SK-N-SH (cell line): ENCODE results near the gene SH3BP4. TPM values are rescaled to one million over a fixed set of nuclear protein-coding genes. Genes with fewer than 3 reads are reported as not detected.

Experiments
- CTCF ChIA-PET: fragments of 300-600, 350-600 bp; formaldehyde crosslinking; extraction: SDS; loops from one replicate; lab custom pipeline; 2021; lab: Yijun Ruan, JAX
- POLR2A ChIA-PET: fragments of 350-600 bp; sonication (Branson Sonifier 250); formaldehyde crosslinking; extraction: SDS; loops from one replicate; lab custom pipeline; 2020; ENCODE audit warnings: antibody characterized with exemption, inconsistent platforms; lab: Yijun Ruan, JAX
- DNase-seq: peaks from one replicate; pipeline ENCODE4 v3.0.0; 2012
- H2AFZ ChIP-seq: fragments of 200-600 bp; sonication (generic); 2 replicates; pipeline ENCODE4 v1.8.1; 2016; ENCODE audit warnings: antibody characterized with exemption, mild to moderate bottlenecking, low read depth
- H3F3A ChIP-seq: fragments of 200-600 bp; sonication (generic); replicated peaks from 2 replicates; pipeline ENCODE3; 2016; ENCODE audit warnings: antibody characterized with exemption, mild to moderate bottlenecking; ENCODE audit not compliant: insufficient read depth
- H3K27ac ChIP-seq, 2 experiments: fragments of 200-500 bp in 1 of 2; fragments of 200-600 bp in 1 of 2; sonication (Bioruptor generic) in 1 of 2; sonication (generic), shearing (Covaris generic) in 1 of 2; 2 replicates each; pipeline versions ENCODE4 v1.5.1 to v1.6.1; 2014 to 2016; ENCODE audit warnings: low read depth in 2 of 2, inconsistent platforms in 1 of 2, low read length in 1 of 2, mild to moderate bottlenecking in 1 of 2, mixed read lengths in 1 of 2
- H3K27me3 ChIP-seq: fragments of 200-600 bp; sonication (generic), shearing (Covaris generic); 2 replicates; pipeline ENCODE4 v1.6.1; 2016; ENCODE audit warnings: mixed run types; ENCODE audit not compliant: insufficient read depth
- H3K36me3 ChIP-seq, 2 experiments: fragments of 200-500 bp in 1 of 2; fragments of 200-600 bp in 1 of 2; sonication (Bioruptor generic) in 1 of 2; sonication (generic) in 1 of 2; replicated peaks in 1 of 2; 2 replicates each; pipeline versions ENCODE3 to v1.5.1; 2014 to 2016; ENCODE audit warnings: low read length in 1 of 2, mild to moderate bottlenecking in 1 of 2; ENCODE audit not compliant: insufficient read depth in 2 of 2, control insufficient read depth in 1 of 2
- H3K4me1 ChIP-seq, 2 experiments: fragments of 200-500 bp in 1 of 2; fragments of 200-600 bp in 1 of 2; sonication (Bioruptor generic) in 1 of 2; sonication (generic), shearing (Covaris generic) in 1 of 2; 2 replicates each; pipeline versions ENCODE4 v1.5.1 to v1.6.1; 2014 to 2016; ENCODE audit warnings: low read depth in 1 of 2, low read length in 1 of 2, mixed run types in 1 of 2; ENCODE audit not compliant: insufficient read depth in 2 of 2, control insufficient read depth in 1 of 2
- H3K4me2 ChIP-seq: fragments of 200-600 bp; sonication (generic), shearing (Covaris generic); 2 replicates; pipeline ENCODE4 v1.6.1; 2017; ENCODE audit warnings: mixed run types
- H3K4me3 ChIP-seq, 2 experiments: fragments of 200-500 bp in 1 of 2; fragments of 200-600 bp in 1 of 2; sonication (Bioruptor generic) in 1 of 2; sonication (generic), shearing (Covaris generic) in 1 of 2; 2 replicates each; pipeline versions ENCODE4 v1.5.1 to v1.8.1; 2014 to 2016; ENCODE audit warnings: low read depth in 2 of 2, inconsistent platforms in 1 of 2, low read length in 1 of 2, mild to moderate bottlenecking in 1 of 2, mixed read lengths in 1 of 2, moderate library complexity in 1 of 2
- H3K79me2 ChIP-seq: fragments of 200-600 bp; sonication (generic); 2 replicates; pipeline ENCODE4 v1.8.1; 2017; ENCODE audit warnings: mild to moderate bottlenecking; ENCODE audit not compliant: insufficient read depth
- H3K9ac ChIP-seq: fragments of 200-600 bp; sonication (generic); 2 replicates; pipeline ENCODE4 v1.6.1; 2017; ENCODE audit warnings: mixed run types
- H3K9me2 ChIP-seq: fragments of 200-600 bp; sonication (generic); 2 replicates; pipeline ENCODE4 v1.6.1; 2017; ENCODE audit warnings: mixed run types
- H3K9me3 ChIP-seq: fragments of 200-600 bp; sonication (generic); 2 replicates; pipeline ENCODE4 v1.6.1; 2017; ENCODE audit warnings: mixed run types, mild to moderate bottlenecking, moderate library complexity
- H4K20me1 ChIP-seq: fragments of 200-600 bp; sonication (generic); 2 replicates; pipeline ENCODE4 v1.6.1; 2017; ENCODE audit warnings: mild to moderate bottlenecking, mixed run types; ENCODE audit not compliant: insufficient read depth
- ELF1 ChIP-seq: IDR thresholded peaks from 2 replicates; pipeline ENCODE4 v1.4.0; 2012
- FOSL2 ChIP-seq: IDR thresholded peaks from 2 replicates; pipeline ENCODE4 v1.4.0; 2012; ENCODE audit warnings: low read depth, mild to moderate bottlenecking, moderate library complexity, borderline replicate concordance
- JUND ChIP-seq: IDR thresholded peaks from 2 replicates; pipeline ENCODE4 v1.4.0; 2012
- MXI1 ChIP-seq: IDR thresholded peaks from 2 replicates; pipeline ENCODE4 v1.6.1; 2012; ENCODE audit warnings: mild to moderate bottlenecking, low read depth, low read length, improper control_type of control experiment
- NFIC ChIP-seq: IDR thresholded peaks from 2 replicates; pipeline ENCODE4 v1.4.0; 2012; ENCODE audit warnings: borderline replicate concordance
- SMC3 ChIP-seq: IDR thresholded peaks from 2 replicates; pipeline ENCODE4 v1.6.1; 2012; ENCODE audit warnings: low read depth, low read length, improper control_type of control experiment
- TCF12 ChIP-seq: IDR thresholded peaks from 2 replicates; pipeline ENCODE4 v1.4.0; 2012
- WGBS: methylation state at CpG from one replicate; pipeline ENCODE4 v1.1.6; 2017; ENCODE audit warnings: low lambda C conversion rate; 5-methylcytosine and 5-hydroxymethylcytosine counted together
- polyA plus RNA-seq, 3 experiments: library from polyadenylated mRNA; depleted of rRNA; stranded (reverse); fragments of >200 nt; gene quantifications; 2 replicates each; pipeline ENCODE4 v1.2.3, GENCODE V29; 2012
- TF ChIP-seq, protein P1 (sequence below): IDR thresholded peaks from 2 replicates; pipeline ENCODE4 v1.4.0; 2012; ENCODE audit warnings: low read depth, borderline replicate concordance
- TF ChIP-seq, protein P2 (sequence below): IDR thresholded peaks from 2 replicates; pipeline ENCODE4 v1.6.1; 2012; ENCODE audit warnings: mild to moderate bottlenecking, low read depth, low read length, moderate library complexity

SH3BP4 gene
- polyA plus RNA-seq, 1 of the 3 experiments (the other 2 are of a cell fraction) = 27.7 TPM

DNA sequence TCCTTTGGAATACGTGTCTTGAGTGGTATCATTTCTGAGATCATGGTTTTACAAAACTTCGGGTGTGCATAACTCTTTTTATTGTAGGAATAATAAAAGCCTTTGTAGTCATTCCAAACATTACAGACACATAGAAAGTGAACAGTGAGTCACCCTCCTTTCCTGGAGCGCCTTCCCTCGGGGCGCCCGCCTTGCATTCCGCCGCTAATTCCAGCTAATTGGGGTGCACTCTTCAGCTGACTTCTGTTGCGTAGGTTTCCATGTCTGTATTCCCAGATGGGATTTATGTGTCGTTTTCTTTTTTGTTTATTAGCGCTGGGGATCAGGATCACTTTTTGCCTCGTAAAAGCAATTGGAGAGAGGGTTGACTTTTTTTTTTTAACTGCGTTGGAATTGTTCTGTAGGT is 18.7 kb downstream of the SH3BP4 start:
- CTCF ChIA-PET = interaction anchor here (0.7 kb wide), 1 partner anchor 1241 kb away, joined by 3 read pairs; no protein-coding TSS in a partner anchor
- peak overlapping the region in 1 of 2 experiments; percentile 62; a peak in 2 of 4 replicates for H3K27ac ChIP-seq

DNA sequence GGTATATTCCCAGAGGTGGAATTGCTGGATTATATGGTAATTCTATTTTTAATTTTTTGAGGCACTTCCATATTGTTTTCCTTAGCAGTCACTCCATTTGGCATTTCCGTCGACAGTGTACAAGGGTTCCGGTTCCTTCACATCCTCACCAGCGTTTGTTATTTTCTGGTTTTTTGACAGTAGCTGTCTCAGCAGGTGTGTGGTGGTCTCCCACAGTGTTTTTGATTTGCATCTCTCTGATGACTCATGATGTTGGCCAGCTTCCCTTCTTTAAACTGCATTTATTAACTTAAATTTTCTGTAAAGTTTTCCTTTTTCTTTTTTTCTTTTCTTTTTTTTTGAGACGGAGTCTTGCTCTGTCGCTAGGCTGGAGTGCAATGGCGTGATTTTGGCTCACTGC is 19.7 kb downstream of the SH3BP4 start:
- Histone ChIP-seq H3K9me3 (no peaks in the 10 kb centered on the region), H3K36me3 (peaks cover 0 to 20% of the 10 kb centered on the region in 2 experiments), H4K20me1 (peaks cover 50% of the 10 kb centered on the region), H3K4me2 (no peak overlapping the region), H3K79me2 (peaks cover 100% of the 10 kb centered on the region), H3K9me2 (no peaks in the 10 kb centered on the region), H3K9ac (no peak overlapping the region), H3K27me3 (no peaks in the 10 kb centered on the region), H3K4me1 (peaks cover 25 to 53% of the 10 kb centered on the region in 2 experiments; a peak in 3 of 4 replicates), H3K4me3 (no peak overlapping the region), H2AFZ (no peak overlapping the region), H3F3A (peaks cover 21% of the 10 kb centered on the region), H3K27ac (no peak overlapping the region)
- 93% methylated on average over 7 of the region's 7 CpGs for WGBS
- TF ChIP-seq SMC3 (no peak), TCF12 (peak; percentile 10; the same call in 1 of the 2 replicates), JUND (peak; percentile 21; the same call in 1 of the 2 replicates)
- POLR2A ChIA-PET = no interaction called here
- CTCF ChIA-PET = interaction anchor here (0.6 to 1.5 kb wide), 2 partner anchors 10 to 758 kb away, joined by 3 to 4 read pairs; no protein-coding TSS in a partner anchor
- DNase-seq = no peak

More for the DNA sequence above, 18.7 kb downstream of the SH3BP4 start:
- H3K36me3 ChIP-seq = peaks cover 0 to 13% of the 10 kb centered on the region in 2 experiments
- DNase-seq = no peak
- no peaks in the 10 kb centered on the region for H3K9me3 ChIP-seq
- peaks cover 58% of the 10 kb centered on the region for H4K20me1 ChIP-seq
- peak overlapping the region; percentile 32; the same call in 1 of the 2 replicates for H3K9ac ChIP-seq
- peaks cover 21% of the 10 kb centered on the region for H3F3A ChIP-seq
- POLR2A ChIA-PET = no interaction called here
- WGBS = 69% methylated on average over 13 of the region's 13 CpGs
- H2AFZ ChIP-seq = no peak overlapping the region
- H3K27me3 ChIP-seq = no peaks in the 10 kb centered on the region
- no peaks in the 10 kb centered on the region for H3K9me2 ChIP-seq
- peak overlapping the region; percentile 51 for H3K4me2 ChIP-seq
- peaks cover 100% of the 10 kb centered on the region for H3K79me2 ChIP-seq
- no peak overlapping the region for H3K4me3 ChIP-seq
- peaks cover 30 to 53% of the 10 kb centered on the region in 2 experiments; a peak in 3 of 4 replicates for H3K4me1 ChIP-seq
- TF ChIP-seq MXI1 = no peak
- TF ChIP-seq, protein P1, sequence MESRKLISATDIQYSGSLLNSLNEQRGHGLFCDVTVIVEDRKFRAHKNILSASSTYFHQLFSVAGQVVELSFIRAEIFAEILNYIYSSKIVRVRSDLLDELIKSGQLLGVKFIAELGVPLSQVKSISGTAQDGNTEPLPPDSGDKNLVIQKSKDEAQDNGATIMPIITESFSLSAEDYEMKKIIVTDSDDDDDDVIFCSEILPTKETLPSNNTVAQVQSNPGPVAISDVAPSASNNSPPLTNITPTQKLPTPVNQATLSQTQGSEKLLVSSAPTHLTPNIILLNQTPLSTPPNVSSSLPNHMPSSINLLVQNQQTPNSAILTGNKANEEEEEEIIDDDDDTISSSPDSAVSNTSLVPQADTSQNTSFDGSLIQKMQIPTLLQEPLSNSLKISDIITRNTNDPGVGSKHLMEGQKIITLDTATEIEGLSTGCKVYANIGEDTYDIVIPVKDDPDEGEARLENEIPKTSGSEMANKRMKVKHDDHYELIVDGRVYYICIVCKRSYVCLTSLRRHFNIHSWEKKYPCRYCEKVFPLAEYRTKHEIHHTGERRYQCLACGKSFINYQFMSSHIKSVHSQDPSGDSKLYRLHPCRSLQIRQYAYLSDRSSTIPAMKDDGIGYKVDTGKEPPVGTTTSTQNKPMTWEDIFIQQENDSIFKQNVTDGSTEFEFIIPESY = peak; percentile 77
- peak; percentile 56; the same call in 1 of the 2 replicates for TF ChIP-seq FOSL2
- TF ChIP-seq ELF1 = no peak
- TF ChIP-seq JUND = peak; percentile 46
- TF ChIP-seq TCF12 = peak; percentile 30
- TF ChIP-seq, protein P2, sequence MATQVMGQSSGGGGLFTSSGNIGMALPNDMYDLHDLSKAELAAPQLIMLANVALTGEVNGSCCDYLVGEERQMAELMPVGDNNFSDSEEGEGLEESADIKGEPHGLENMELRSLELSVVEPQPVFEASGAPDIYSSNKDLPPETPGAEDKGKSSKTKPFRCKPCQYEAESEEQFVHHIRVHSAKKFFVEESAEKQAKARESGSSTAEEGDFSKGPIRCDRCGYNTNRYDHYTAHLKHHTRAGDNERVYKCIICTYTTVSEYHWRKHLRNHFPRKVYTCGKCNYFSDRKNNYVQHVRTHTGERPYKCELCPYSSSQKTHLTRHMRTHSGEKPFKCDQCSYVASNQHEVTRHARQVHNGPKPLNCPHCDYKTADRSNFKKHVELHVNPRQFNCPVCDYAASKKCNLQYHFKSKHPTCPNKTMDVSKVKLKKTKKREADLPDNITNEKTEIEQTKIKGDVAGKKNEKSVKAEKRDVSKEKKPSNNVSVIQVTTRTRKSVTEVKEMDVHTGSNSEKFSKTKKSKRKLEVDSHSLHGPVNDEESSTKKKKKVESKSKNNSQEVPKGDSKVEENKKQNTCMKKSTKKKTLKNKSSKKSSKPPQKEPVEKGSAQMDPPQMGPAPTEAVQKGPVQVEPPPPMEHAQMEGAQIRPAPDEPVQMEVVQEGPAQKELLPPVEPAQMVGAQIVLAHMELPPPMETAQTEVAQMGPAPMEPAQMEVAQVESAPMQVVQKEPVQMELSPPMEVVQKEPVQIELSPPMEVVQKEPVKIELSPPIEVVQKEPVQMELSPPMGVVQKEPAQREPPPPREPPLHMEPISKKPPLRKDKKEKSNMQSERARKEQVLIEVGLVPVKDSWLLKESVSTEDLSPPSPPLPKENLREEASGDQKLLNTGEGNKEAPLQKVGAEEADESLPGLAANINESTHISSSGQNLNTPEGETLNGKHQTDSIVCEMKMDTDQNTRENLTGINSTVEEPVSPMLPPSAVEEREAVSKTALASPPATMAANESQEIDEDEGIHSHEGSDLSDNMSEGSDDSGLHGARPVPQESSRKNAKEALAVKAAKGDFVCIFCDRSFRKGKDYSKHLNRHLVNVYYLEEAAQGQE = peak; percentile 39; the same call in 1 of the 2 replicates
- peak; percentile 20; the same call in 1 of the 2 replicates for TF ChIP-seq NFIC
